Endothelial cell of umbilical vein (primary cell): ENCODE data around the gene TTLL10.

ENCODE experiments used
- CTCF ChIP-seq, 2 donors: IDR thresholded peaks; 1 replicate in 1 of 2; 2 replicates in 1 of 2; pipeline ENCODE4 v1.5.1; 2011; ENCODE audit warnings: low read length in 2 of 2, mild to moderate bottlenecking in 2 of 2, moderate library complexity in 2 of 2, control low read depth in 1 of 2, inconsistent platforms in 1 of 2, low read depth in 1 of 2; ENCODE audit not compliant: insufficient read depth in 1 of 2; ENCODE audit errors: extremely low read depth in 1 of 2
- EZH2 ChIP-seq: IDR thresholded peaks from 2 replicates; pipeline ENCODE4 v1.6.1; 2012; ENCODE audit warnings: borderline replicate concordance, low read depth, mild to moderate bottlenecking, moderate library complexity, low read length, inconsistent platforms; ENCODE audit not compliant: severe bottlenecking
- FOS ChIP-seq: IDR thresholded peaks from 2 replicates; pipeline ENCODE4 v1.6.1; 2011; ENCODE audit warnings: mild to moderate bottlenecking, low read length, moderate library complexity, borderline replicate concordance; ENCODE audit not compliant: insufficient read depth
- POLR2A ChIP-seq: IDR thresholded peaks from 2 replicates; pipeline ENCODE4 v1.6.1; 2012; ENCODE audit warnings: low read depth, mild to moderate bottlenecking, control low read depth, low read length

DNA sequence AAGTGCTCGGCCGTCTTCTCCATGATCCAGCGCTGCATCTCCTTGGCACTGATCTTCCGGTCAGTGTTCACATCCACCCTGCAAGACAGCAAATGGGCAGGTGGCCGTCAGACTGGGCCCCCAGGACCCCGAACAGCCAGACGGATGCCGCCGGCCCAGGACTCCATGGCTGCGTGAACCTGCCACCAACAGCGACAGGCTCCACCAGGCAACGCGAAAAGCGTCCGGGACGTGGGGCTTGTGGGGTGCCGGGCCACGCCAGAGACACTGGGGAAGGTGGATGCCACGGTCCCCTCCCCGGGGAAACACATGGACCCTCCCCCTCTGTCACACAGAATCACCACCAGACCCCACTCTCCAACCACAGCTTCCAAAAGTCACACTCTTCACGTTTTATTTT is 50.2 kb downstream of the TTLL10 start:
- TF ChIP-seq CTCF (IDR thresholded peaks at IDR 0.05; ENCODE audit: extremely low read depth in 1 of 2, insufficient read depth in 1 of 2, low read depth in 1 of 2, low read length in 2 of 2) (no peak), EZH2 (no peak), FOS (no peak), POLR2A (no peak)
